Epithelial cell of esophagus (primary cell): ENCODE measurements around the gene MCTP1.

ENCODE experiments used
- DNase-seq: peaks from one replicate; pipeline ENCODE4 v3.0.0; 2010; ENCODE audit warnings: low read depth
- H3K4me3 ChIP-seq: 2 replicates; pipeline ENCODE4 v1.5.1; 2011; ENCODE audit warnings: mild to moderate bottlenecking, low read length, control low read depth
- CTCF ChIP-seq: IDR thresholded peaks from 2 replicates; pipeline ENCODE4 v1.5.1; 2011; ENCODE audit warnings: low read depth, mild to moderate bottlenecking, low read length, control low read depth, inconsistent platforms; ENCODE audit not compliant: insufficient read depth; ENCODE audit errors: missing control alignments

The MCTP1 gene

DNA sequence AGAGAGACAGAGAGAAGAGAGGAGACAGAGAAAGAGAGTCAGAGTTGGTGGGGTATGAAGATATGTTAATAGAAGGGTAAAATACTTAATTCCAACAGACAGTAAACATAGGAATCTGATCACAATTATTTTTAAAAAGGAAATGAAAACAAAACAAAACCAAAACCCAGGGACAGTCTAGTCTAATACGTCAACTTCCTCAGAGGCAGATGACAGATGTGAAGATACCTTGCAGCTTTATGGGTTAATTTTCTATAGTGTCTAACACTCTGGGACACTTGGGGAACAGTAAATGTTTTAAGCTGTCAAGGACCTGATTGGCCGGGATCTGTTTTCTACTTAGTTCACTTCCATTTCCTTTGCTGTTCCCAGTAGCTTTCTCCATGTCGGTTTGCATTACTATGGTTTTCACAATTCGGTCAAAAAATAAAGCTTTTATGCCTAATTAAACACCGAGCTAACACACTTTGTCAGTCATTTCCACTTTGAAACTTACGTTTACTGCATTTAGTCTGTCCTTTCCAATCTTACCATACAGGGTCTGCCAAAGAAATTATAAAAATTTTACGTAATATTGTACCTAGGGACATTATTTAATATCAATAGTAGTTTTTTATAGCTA, 216.5 kb downstream of the MCTP1 start:
- H3K4me3 ChIP-seq, result no peak overlapping the region
- TF ChIP-seq CTCF, result no peak
- no peak for DNase-seq

- no peak overlapping the region for H3K4me3 ChIP-seq
- no peak for TF ChIP-seq CTCF
Measured at GRCh38 chr5:95066048-95066447, 218.8 kb downstream of the MCTP1 start.

GRCh38 chr5:95063492-95063891, 221.4 kb downstream of the MCTP1 start:
- no peak for DNase-seq
- H3K4me3 ChIP-seq, result no peak overlapping the region
- no peak for TF ChIP-seq CTCF

More at GRCh38 chr5:95066048-95066447, 218.8 kb downstream of the MCTP1 start:
- DNase-seq, result no peak

- TF ChIP-seq CTCF, result no peak
- no peak overlapping the region for H3K4me3 ChIP-seq
- no peak for DNase-seq
Measured at GRCh38 chr5:95060098-95060497, 224.8 kb downstream of the MCTP1 start.

DNA sequence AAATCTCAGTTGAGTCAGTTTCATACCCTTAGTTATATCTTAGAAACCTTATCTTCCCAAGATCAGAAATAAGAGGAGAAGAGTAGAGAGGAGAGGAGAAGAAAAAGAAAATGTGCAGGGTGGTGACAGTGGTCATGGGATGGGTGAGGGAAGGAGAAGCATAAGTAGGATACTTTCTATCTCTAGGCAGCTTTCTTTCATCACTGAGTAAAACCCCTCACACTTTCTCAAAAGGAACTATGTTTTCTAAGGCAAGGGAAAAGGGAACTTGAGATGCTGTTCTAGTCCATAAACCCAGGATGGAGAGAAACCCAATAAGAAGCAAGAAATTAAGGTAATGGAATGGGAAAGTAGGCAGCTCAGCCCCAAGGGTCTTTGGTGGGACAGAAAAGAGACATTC, 225.3 kb downstream of the MCTP1 start:
- H3K4me3 ChIP-seq, result no peak overlapping the region
- no peak for TF ChIP-seq CTCF
- DNase-seq, result no peak

DNA sequence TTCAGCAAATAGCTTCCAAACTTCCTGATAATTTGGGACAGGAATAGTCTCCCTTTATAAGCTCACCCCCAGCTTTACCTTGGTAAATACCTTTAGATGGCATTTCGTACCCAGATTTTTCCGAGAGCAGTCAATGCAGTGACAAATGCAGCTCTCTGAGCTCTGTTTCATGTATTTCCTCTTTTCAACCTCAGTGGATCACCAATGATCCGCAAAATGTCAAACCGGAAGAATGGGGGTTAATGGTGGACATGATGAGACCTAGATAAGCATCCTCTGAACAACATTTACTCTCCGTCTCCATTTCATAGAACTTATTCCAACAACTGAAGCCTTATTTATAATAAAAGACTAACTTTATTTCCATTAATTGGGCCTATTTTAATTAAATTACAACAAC, 227.3 kb downstream of the MCTP1 start:
- TF ChIP-seq CTCF, result no peak
- no peak for DNase-seq
- H3K4me3 ChIP-seq, result no peak overlapping the region

- DNase-seq, result no peak
- no peak overlapping the region for H3K4me3 ChIP-seq
- TF ChIP-seq CTCF, result no peak
Measured at GRCh38 chr5:95053253-95053652, 231.6 kb downstream of the MCTP1 start.
